Endodermal cell (in vitro differentiated cells): ENCODE results near the gene MSANTD2. TPM values are rescaled to one million over a fixed set of nuclear protein-coding genes. Genes with fewer than 3 reads are reported as not detected.

ENCODE experiments used
- DNase-seq: peaks from one replicate; pipeline ENCODE4 v3.0.0-alpha.2; 2017
- H3K27ac ChIP-seq: 2 replicates; pipeline ENCODE4 v1.5.1; 2013; ENCODE audit warnings: mild to moderate bottlenecking, low read depth, low read length, moderate library complexity
- H3K27me3 ChIP-seq: 2 replicates; pipeline ENCODE4 v1.6.1; 2013; ENCODE audit warnings: mild to moderate bottlenecking, low read length, moderate library complexity; ENCODE audit not compliant: insufficient read depth, control insufficient read depth, poor library complexity, severe bottlenecking
- H3K36me3 ChIP-seq: 2 replicates; pipeline ENCODE4 v1.7.0; 2013; ENCODE audit warnings: mild to moderate bottlenecking, low read length, moderate library complexity; ENCODE audit not compliant: control insufficient read depth, insufficient read depth
- H3K4me1 ChIP-seq: one replicate; pipeline ENCODE4 v1.7.0; 2013; ENCODE audit warnings: low read length; ENCODE audit not compliant: control insufficient read depth, insufficient read depth
- H3K4me3 ChIP-seq: 2 replicates; pipeline ENCODE4 v1.5.1; 2013; ENCODE audit warnings: mild to moderate bottlenecking, low read length, moderate library complexity
- H3K9ac ChIP-seq: 2 replicates; pipeline ENCODE4 v1.6.1; 2013; ENCODE audit warnings: mild to moderate bottlenecking, low read length, moderate library complexity; ENCODE audit not compliant: poor library complexity, severe bottlenecking; ENCODE audit errors: extremely low read depth
- H3K9me3 ChIP-seq: 2 replicates; pipeline ENCODE4 v1.6.1; 2013; ENCODE audit warnings: mild to moderate bottlenecking, low read length, moderate library complexity; ENCODE audit not compliant: control insufficient read depth
- H3K27ac Mint-ChIP-seq: 2 replicates; pipeline ENCODE4 v1.8.0; 2020; ENCODE audit warnings: mixed read lengths
- H3K27me3 Mint-ChIP-seq: 2 replicates; pipeline ENCODE4 v1.8.0; 2021; ENCODE audit warnings: mild to moderate bottlenecking, mixed read lengths; ENCODE audit not compliant: insufficient read depth
- H3K36me3 Mint-ChIP-seq: 2 replicates; pipeline ENCODE4 v1.8.0; 2020; ENCODE audit warnings: low read depth, mixed read lengths
- H3K4me1 Mint-ChIP-seq: 2 replicates; pipeline ENCODE4 v1.8.0; 2020; ENCODE audit warnings: mixed read lengths
- H3K4me3 Mint-ChIP-seq: 2 replicates; pipeline ENCODE4 v1.8.0; 2020; ENCODE audit warnings: mild to moderate bottlenecking, moderate library complexity, mixed read lengths
- H3K9me3 Mint-ChIP-seq: 2 replicates; pipeline ENCODE4 v1.8.0; 2020; ENCODE audit warnings: mild to moderate bottlenecking, mixed read lengths
- CTCF ChIP-seq: fragments of 200-600 bp; sonication (generic); conservative IDR thresholded peaks from 2 replicates; pipeline ENCODE4 v1.5.0; 2021; ENCODE audit warnings: antibody characterized with exemption, mild to moderate bottlenecking
- WGBS, 2 experiments: methylation state at CpG; one replicate each; pipeline versions ENCODE4 v1.1.5 to v1.1.7; 2013; ENCODE audit warnings: missing lambda C conversion rate in 2 of 2, mixed read lengths in 1 of 2; ENCODE audit not compliant: insufficient coverage in 1 of 2, insufficient read length in 1 of 2; 5-methylcytosine and 5-hydroxymethylcytosine counted together
- total RNA-seq, 2 donors: library from RNA; stranded (reverse); fragmentation: NEBNext Ultra II Directional in 1 of 2; extraction: Animal tissue kit (Norgen Biotek cat#: 25700) in 1 of 2; gene quantifications; 2 replicates in 1 of 2; 3 replicates in 1 of 2; pipeline ENCODE4 v1.2.1, GENCODE V29; 2021

The MSANTD2 gene
- total RNA-seq, 2 donors from 2014 or later: 18.3 to 21.3 TPM

- DNase-seq: peak; percentile 29
- H3K36me3 Mint-ChIP-seq: no peaks in the 10 kb centered on the region
- no peak for TF ChIP-seq CTCF
- WGBS, 2 experiments: 85 to 97% methylated on average over 6 of the region's 6 CpGs
- no peaks in the 10 kb centered on the region for H3K9me3 Mint-ChIP-seq
- no peak overlapping the region for H3K27ac ChIP-seq
- peaks cover 24% of the 10 kb centered on the region for H3K4me1 Mint-ChIP-seq
- H3K9ac ChIP-seq: no peak overlapping the region
- H3K9me3 ChIP-seq: no peaks in the 10 kb centered on the region
- no peak overlapping the region for H3K4me3 Mint-ChIP-seq
- H3K4me1 ChIP-seq: no peaks in the 10 kb centered on the region
- H3K27me3 Mint-ChIP-seq: peaks cover 86% of the 10 kb centered on the region
- no peak overlapping the region for H3K4me3 ChIP-seq
- H3K27me3 ChIP-seq: peaks cover 81% of the 10 kb centered on the region
- no peaks in the 10 kb centered on the region for H3K36me3 ChIP-seq
- no peak overlapping the region for H3K27ac Mint-ChIP-seq
Measured at GRCh38 chr11:124756753-124757227, 43.4 kb downstream of the MSANTD2 start.

- TF ChIP-seq CTCF: no peak
- Histone ChIP-seq H3K27me3 (peaks cover 81% of the 10 kb centered on the region), H3K9ac (no peak overlapping the region), H3K36me3 (no peaks in the 10 kb centered on the region), H3K27ac (no peak overlapping the region), H3K4me1 (no peaks in the 10 kb centered on the region), H3K4me3 (no peak overlapping the region), H3K9me3 (no peaks in the 10 kb centered on the region)
- no peaks in the 10 kb centered on the region for H3K36me3 Mint-ChIP-seq
- H3K9me3 Mint-ChIP-seq: no peaks in the 10 kb centered on the region
- 85 to 87% methylated on average over 7 to 9 of the region's 9 CpGs for WGBS, 2 experiments
- H3K27me3 Mint-ChIP-seq: peaks cover 81% of the 10 kb centered on the region
- peaks cover 22% of the 10 kb centered on the region for H3K4me1 Mint-ChIP-seq
- no peak overlapping the region for H3K4me3 Mint-ChIP-seq
- no peak overlapping the region for H3K27ac Mint-ChIP-seq
- DNase-seq: peak; percentile 32
Measured at GRCh38 chr11:124756033-124756752, 44.0 kb downstream of the MSANTD2 start.

GRCh38 chr11:124754710-124755109 lies 45.5 kb downstream of the MSANTD2 start:
- WGBS, 2 experiments: 78 to 91% methylated on average over 3 to 6 of the region's 6 CpGs
- peaks cover 80% of the 10 kb centered on the region for H3K27me3 ChIP-seq

More at GRCh38 chr11:124754710-124755109, 45.5 kb downstream of the MSANTD2 start:
- Mint-ChIP-seq H3K9me3 (no peaks in the 10 kb centered on the region), H3K36me3 (no peaks in the 10 kb centered on the region), H3K4me1 (peaks cover 21% of the 10 kb centered on the region), H3K4me3 (no peak overlapping the region), H3K27ac (no peak overlapping the region), H3K27me3 (peaks cover 81% of the 10 kb centered on the region)
- Histone ChIP-seq H3K9me3 (no peaks in the 10 kb centered on the region), H3K27ac (no peak overlapping the region), H3K36me3 (no peaks in the 10 kb centered on the region), H3K4me3 (no peak overlapping the region), H3K9ac (no peak overlapping the region), H3K4me1 (no peaks in the 10 kb centered on the region)
- TF ChIP-seq CTCF: no peak
- no peak for DNase-seq
